ENCODE results near the gene TSPAN5. TPM values are rescaled to one million over a fixed set of nuclear protein-coding genes. Genes with fewer than 3 reads are reported as not detected.
"Not testable (repeated sequence)": the region's sequence is repeated elsewhere in the genome, so short reads cannot be mapped to it uniquely, and the experiment has no call there.

TSPAN5 gene
- total RNA-seq, 4 donors from 2014 or later = 2.1 to 5.8 (median 3.8) TPM

DNA sequence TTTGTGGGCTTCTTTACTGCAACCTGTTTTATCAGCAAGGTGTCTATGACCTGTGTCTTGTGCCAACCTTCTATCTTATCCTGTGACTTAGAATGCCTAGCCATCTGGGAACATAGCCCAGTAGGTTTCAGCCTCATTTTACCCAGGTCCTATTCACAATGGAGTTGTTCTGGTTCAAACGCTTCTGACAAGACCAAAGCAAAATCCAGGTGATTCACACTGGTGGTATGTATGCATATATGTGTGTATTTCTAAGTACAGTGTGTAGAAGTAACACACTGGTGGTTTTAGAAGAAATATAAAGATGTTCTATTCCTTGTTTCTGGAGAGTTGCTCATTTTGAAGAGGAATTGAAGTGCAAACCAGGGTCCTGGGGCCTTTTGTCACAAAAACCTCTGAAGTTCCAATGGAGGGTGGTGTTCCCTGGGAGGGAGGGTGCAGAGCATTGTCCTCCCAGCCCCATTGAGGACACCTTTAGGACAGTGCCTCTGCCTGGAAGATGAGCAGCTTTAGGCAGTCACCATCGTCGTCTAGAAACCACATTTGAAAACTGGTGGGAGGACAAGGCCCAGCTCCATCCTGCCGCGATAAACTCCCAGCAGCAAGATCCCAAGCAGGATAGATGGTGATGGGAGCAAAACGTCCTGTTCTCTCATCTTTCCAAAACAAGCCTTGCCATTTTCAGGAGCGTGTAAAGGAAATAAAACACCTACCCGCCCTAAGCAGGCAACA is 191.4 kb downstream of the TSPAN5 start:
- H3K4me3 ChIP-seq = no peak overlapping the region
- no peaks in the 10 kb centered on the region for H3K27me3 ChIP-seq
- H3K4me1 ChIP-seq = peaks cover 0 to 7% (median 0%) of the 10 kb centered on the region in 4 donors
- H3K27ac ChIP-seq = no peak overlapping the region
- H3K9me3 ChIP-seq = no peaks in the 10 kb centered on the region
- H3K36me3 ChIP-seq = no peaks in the 10 kb centered on the region
- TF ChIP-seq, protein P1, sequence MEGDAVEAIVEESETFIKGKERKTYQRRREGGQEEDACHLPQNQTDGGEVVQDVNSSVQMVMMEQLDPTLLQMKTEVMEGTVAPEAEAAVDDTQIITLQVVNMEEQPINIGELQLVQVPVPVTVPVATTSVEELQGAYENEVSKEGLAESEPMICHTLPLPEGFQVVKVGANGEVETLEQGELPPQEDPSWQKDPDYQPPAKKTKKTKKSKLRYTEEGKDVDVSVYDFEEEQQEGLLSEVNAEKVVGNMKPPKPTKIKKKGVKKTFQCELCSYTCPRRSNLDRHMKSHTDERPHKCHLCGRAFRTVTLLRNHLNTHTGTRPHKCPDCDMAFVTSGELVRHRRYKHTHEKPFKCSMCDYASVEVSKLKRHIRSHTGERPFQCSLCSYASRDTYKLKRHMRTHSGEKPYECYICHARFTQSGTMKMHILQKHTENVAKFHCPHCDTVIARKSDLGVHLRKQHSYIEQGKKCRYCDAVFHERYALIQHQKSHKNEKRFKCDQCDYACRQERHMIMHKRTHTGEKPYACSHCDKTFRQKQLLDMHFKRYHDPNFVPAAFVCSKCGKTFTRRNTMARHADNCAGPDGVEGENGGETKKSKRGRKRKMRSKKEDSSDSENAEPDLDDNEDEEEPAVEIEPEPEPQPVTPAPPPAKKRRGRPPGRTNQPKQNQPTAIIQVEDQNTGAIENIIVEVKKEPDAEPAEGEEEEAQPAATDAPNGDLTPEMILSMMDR (IDR thresholded peaks at IDR 0.05) = no peak
- TF ChIP-seq POLR2A (IDR thresholded peaks at IDR 0.05) = no peak
- DNase-seq = no peak

- TF ChIP-seq, protein P1 (IDR thresholded peaks at IDR 0.05) = no peak
- TF ChIP-seq POLR2A (IDR thresholded peaks at IDR 0.05) = no peak
- Histone ChIP-seq H3K9me3 (no peaks in the 10 kb centered on the region), H3K4me3 (no peak overlapping the region), H3K36me3 (no peaks in the 10 kb centered on the region), H3K27me3 (no peaks in the 10 kb centered on the region), H3K4me1 (peaks cover 0 to 3% (median 0%) of the 10 kb centered on the region in 4 donors), H3K27ac (no peak overlapping the region)
- no peak for DNase-seq
Measured at GRCh38 chr4:98462487-98462886, 195.9 kb downstream of the TSPAN5 start.

DNA sequence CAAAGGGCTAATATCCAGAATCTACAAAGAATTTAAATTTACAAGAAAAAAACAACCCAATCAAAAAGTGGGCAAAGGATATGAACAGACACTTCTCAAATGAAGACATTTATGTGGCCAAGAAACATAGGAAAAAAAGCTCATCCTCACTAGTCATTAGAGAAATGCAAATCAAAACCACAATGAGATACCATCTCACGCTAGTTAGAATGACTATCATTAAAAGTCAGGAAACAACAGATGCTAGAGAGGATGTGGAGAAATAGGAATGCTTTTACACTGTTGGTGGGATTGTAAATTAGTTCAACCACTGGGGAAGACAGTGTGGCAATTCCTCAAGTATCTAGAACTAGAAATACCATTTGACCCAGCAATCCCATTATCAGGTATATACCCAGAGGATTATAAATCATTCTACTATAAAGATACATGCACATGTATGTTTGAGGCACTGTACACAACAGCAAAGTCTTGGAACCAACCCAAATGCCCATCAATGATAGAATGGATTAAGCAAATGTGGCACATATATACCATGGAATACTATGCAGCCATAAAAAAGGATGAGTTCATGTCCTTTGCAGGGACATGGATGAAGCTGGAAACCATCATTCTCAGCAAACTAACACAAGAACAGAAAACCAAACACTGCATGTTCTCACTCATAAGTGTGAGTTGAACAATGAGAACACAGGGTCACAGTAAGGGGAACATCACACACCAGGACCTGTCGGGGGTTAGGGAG is 197.1 kb downstream of the TSPAN5 start:
- H3K27ac ChIP-seq, H3K4me3 ChIP-seq, DNase-seq, H3K36me3 ChIP-seq, H3K4me1 ChIP-seq, H3K27me3 ChIP-seq, H3K9me3 ChIP-seq: not testable (repeated sequence)

GRCh38 chr4:98457422-98457821 is 201.0 kb downstream of the TSPAN5 start:
- not testable (repeated sequence) for DNase-seq, H3K36me3 ChIP-seq, H3K27ac ChIP-seq, H3K4me1 ChIP-seq, H3K27me3 ChIP-seq, H3K9me3 ChIP-seq, H3K4me3 ChIP-seq

- no peak overlapping the region for H3K4me3 ChIP-seq
- H3K27ac ChIP-seq = no peak overlapping the region
- TF ChIP-seq POLR2A (IDR thresholded peaks at IDR 0.05) = no peak
- TF ChIP-seq, protein P1 (IDR thresholded peaks at IDR 0.05) = no peak
- H3K9me3 ChIP-seq = peaks cover 0 to 5% (median 0%) of the 10 kb centered on the region in 4 donors
- no peaks in the 10 kb centered on the region for H3K36me3 ChIP-seq
- H3K4me1 ChIP-seq = peaks cover 0 to 21% (median 6%) of the 10 kb centered on the region in 4 donors
- H3K27me3 ChIP-seq = no peaks in the 10 kb centered on the region
- no peak for DNase-seq
Measured at GRCh38 chr4:98452091-98452490, 206.3 kb downstream of the TSPAN5 start.

- TF ChIP-seq, protein P1 (IDR thresholded peaks at IDR 0.05) = no peak
- TF ChIP-seq POLR2A (IDR thresholded peaks at IDR 0.05) = no peak
- DNase-seq = peak in 2 of 3 donors; percentile 81 to 84
Measured at GRCh38 chr4:98448908-98449307, 209.5 kb downstream of the TSPAN5 start.

More at GRCh38 chr4:98448908-98449307, 209.5 kb downstream of the TSPAN5 start:
- H3K27ac ChIP-seq = peak overlapping the region in 1 of 4 donors; percentile 80
- H3K4me3 ChIP-seq = no peak overlapping the region
- no peaks in the 10 kb centered on the region for H3K27me3 ChIP-seq
- no peaks in the 10 kb centered on the region for H3K36me3 ChIP-seq
- peaks cover 0 to 5% (median 0%) of the 10 kb centered on the region in 4 donors for H3K9me3 ChIP-seq
- H3K4me1 ChIP-seq = peaks cover 0 to 28% (median 6%) of the 10 kb centered on the region in 4 donors
